Duodenal mucosa (tissue), 2 donors: ENCODE data around the gene TP53TG5.
A peak's percentile ranks its signal among the peaks of the same experiment; 100 is the strongest.

ENCODE experiments used
- H3K27ac ChIP-seq: one replicate; pipeline ENCODE4 v1.7.0; 2013; ENCODE audit warnings: low read depth, low read length
- H3K27me3 ChIP-seq, 2 donors: one replicate each; pipeline ENCODE4 v1.7.0; 2013; ENCODE audit warnings: low read length in 2 of 2, control low read depth in 1 of 2; ENCODE audit not compliant: insufficient read depth in 2 of 2, control insufficient read depth in 1 of 2
- H3K36me3 ChIP-seq, 2 donors: one replicate each; pipeline ENCODE4 v1.7.0; 2013; ENCODE audit warnings: low read length in 2 of 2, control low read depth in 1 of 2; ENCODE audit not compliant: insufficient read depth in 2 of 2, control insufficient read depth in 1 of 2
- H3K4me1 ChIP-seq, 2 donors: one replicate each; pipeline ENCODE4 v1.7.0; 2013; ENCODE audit warnings: low read length in 2 of 2, control low read depth in 1 of 2; ENCODE audit not compliant: insufficient read depth in 2 of 2, control insufficient read depth in 1 of 2
- H3K4me3 ChIP-seq, 2 donors: one replicate each; pipeline ENCODE4 v1.7.0; 2013; ENCODE audit warnings: low read length in 2 of 2, low read depth in 1 of 2
- H3K9ac ChIP-seq, 2 donors: one replicate each; pipeline ENCODE4 v1.7.0; 2013; ENCODE audit warnings: low read length in 2 of 2, low read depth in 1 of 2
- H3K9me3 ChIP-seq, 2 donors: one replicate each; pipeline ENCODE4 v1.7.0; 2013; ENCODE audit warnings: low read length in 2 of 2, control low read depth in 1 of 2; ENCODE audit not compliant: control insufficient read depth in 1 of 2

Gene TP53TG5

GRCh38 chr20:45378191-45378590 lies at the start of gene TP53TG5:
TSS of gene TP53TG5 (minus strand) at chr20:45378325. CDS start at chr20:45378236, 89 bp downstream.
- H3K9ac ChIP-seq = no peak within 1 kb of the TSS
- no peak within 1 kb of the TSS for H3K27ac ChIP-seq
- no peak within 1 kb of the TSS for H3K4me3 ChIP-seq

GRCh38 chr20:45427236-45428149 lies 49.4 kb upstream of the TP53TG5 start:
- peaks cover 11 to 16% of the 10 kb centered on the region in 2 donors for H3K4me1 ChIP-seq
- H3K36me3 ChIP-seq = peaks cover 20 to 34% of the 10 kb centered on the region in 2 donors
- no peaks in the 10 kb centered on the region for H3K27me3 ChIP-seq
- H3K9ac ChIP-seq = peak overlapping the region in 1 of 2 donors; percentile 4
- no peak overlapping the region for H3K4me3 ChIP-seq
- H3K27ac ChIP-seq = no peak overlapping the region
- no peaks in the 10 kb centered on the region for H3K9me3 ChIP-seq

More at GRCh38 chr20:45378191-45378590, at the start of gene TP53TG5:
- no peaks in the 10 kb centered on the region for H3K36me3 ChIP-seq
- peaks cover 1 to 10% of the 10 kb centered on the region in 2 donors for H3K4me1 ChIP-seq
- no peaks in the 10 kb centered on the region for H3K27me3 ChIP-seq
- H3K9me3 ChIP-seq = no peaks in the 10 kb centered on the region

DNA sequence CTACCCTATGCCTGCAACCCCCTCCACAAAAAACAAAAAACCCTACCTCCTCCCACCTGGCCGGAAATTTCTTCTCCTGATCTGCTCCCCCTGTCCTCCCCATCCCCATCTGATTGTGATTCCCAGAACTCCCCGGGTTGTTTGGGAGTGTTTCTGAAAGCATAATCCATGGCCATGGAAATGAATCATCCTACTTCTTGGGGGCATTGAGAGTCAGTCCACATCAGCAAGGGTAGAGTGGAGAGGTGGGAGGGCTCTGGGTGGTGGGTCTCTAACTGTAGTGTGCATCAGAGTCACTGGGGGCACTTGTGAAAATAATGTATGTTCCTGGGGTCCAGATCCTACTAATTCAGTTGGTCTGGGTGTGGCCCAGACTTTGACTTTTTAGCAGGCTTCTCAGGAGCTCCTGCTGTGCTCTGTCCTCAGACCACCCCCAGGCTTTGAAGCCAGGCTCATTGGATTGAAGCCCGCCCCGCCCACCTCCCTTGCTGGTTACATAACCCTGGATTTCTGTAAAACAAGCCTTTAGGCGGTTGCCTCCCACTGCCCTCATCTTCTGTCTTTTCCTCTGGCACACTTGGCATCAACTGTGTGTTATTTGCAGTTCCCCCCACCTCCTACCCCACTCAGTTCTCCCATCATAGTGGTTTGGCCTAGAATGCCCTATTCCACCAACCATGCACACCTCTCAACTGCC lies 48.3 kb upstream of the TP53TG5 start:
- Histone ChIP-seq H3K4me3 (no peak overlapping the region), H3K27ac (no peak overlapping the region), H3K27me3 (no peaks in the 10 kb centered on the region), H3K9me3 (no peaks in the 10 kb centered on the region), H3K9ac (no peak overlapping the region), H3K4me1 (peaks cover 11 to 16% of the 10 kb centered on the region in 2 donors), H3K36me3 (peaks cover 25 to 43% of the 10 kb centered on the region in 2 donors)

GRCh38 chr20:45425561-45425960 lies 47.4 kb upstream of the TP53TG5 start:
- Histone ChIP-seq H3K9me3 (no peaks in the 10 kb centered on the region), H3K27ac (no peak overlapping the region), H3K4me3 (no peak overlapping the region), H3K27me3 (no peaks in the 10 kb centered on the region), H3K4me1 (peaks cover 12 to 16% of the 10 kb centered on the region in 2 donors), H3K9ac (no peak overlapping the region), H3K36me3 (peaks cover 34 to 52% of the 10 kb centered on the region in 2 donors)

DNA sequence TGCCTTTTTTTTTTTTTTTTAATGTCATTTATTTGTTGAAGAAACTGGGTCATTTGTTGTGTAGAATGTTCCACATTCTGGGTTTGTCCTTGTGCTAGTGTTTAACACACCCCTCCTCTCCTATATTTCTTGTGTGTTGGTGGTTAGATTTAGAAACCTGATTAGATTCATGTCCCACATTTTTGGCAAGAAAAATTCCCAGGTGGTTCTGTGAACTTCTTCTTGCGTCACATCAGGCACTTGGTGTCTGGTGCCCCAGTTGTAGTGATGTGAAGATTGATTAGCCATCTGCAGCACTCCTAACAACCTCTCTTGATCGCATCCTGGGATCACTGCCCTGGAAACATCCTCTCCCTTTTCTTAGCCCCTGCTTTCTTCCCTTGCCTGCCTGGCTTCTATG lies 45.6 kb upstream of the TP53TG5 start:
- Histone ChIP-seq H3K27me3 (no peaks in the 10 kb centered on the region), H3K9me3 (no peaks in the 10 kb centered on the region), H3K36me3 (peaks cover 38 to 63% of the 10 kb centered on the region in 2 donors), H3K27ac (no peak overlapping the region), H3K4me1 (peaks cover 29 to 31% of the 10 kb centered on the region in 2 donors), H3K9ac (no peak overlapping the region), H3K4me3 (no peak overlapping the region)

DNA sequence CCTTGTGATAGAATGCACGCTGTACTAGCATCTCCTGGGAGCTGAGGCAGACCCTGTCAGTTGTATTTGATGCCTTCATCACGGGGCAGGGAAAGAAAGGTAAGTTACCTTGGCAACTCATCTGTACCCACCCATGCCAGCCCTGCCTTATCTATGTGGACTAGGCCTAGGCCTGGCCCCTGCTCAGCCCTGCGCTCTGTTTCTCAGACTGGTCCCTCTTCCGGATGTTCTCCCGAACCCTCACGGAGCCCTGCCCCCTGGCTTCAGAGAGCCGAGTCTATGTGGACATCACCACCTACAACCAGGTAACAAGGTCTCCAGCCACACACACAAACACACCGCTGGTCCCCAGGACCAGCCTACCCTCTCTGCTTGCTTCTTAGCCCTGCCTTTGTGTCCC lies 42.0 kb upstream of the TP53TG5 start:
- H3K4me1 ChIP-seq = peaks cover 44 to 46% of the 10 kb centered on the region in 2 donors
- peak overlapping the region in 1 of 2 donors; percentile 4 for H3K9ac ChIP-seq
- no peaks in the 10 kb centered on the region for H3K27me3 ChIP-seq
- H3K36me3 ChIP-seq = peaks cover 33 to 53% of the 10 kb centered on the region in 2 donors
- H3K4me3 ChIP-seq = no peak overlapping the region
- H3K27ac ChIP-seq = no peak overlapping the region
- H3K9me3 ChIP-seq = no peaks in the 10 kb centered on the region

DNA sequence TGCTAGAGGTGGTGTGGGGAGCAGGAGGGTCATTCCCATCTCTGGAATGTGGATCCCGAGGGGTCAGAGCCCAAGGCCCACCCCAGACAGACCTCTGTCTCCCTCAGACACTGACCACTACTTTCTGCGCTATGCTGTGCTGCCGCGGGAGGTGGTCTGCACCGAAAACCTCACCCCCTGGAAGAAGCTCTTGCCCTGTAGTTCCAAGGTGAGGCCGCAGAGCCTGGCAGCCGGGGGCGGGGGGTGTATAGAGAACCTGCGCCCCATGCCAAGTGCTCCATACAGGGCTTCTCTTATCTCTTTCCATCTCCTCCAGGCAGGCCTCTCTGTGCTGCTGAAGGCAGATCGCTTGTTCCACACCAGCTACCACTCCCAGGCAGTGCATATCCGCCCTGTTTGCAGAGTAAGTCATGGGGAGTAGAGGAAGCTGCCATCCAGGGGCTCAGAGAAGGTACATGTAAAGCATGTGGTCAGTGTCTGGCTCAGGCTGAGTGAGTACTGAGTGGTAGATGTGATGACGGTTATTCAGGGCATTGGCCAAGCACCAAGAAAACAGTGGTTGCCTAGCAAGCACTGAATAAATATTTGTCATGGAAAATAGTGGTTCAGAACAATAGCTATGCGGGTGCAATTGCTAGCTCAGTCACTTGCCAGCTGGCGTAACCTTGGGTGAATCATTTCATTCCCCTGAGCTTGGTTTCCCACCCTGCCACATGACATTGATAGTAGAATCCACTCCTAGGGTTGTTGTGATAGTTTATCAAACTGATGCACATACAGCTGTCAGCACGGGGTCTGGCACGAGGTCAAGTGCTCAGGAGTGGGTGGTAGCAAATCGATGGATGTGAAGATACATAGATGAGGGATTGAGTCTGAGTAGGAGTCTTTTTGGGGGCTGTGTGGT lies 41.3 kb upstream of the TP53TG5 start:
- peak overlapping the region; percentile 4 to 37 for H3K9ac ChIP-seq
- no peaks in the 10 kb centered on the region for H3K27me3 ChIP-seq
- peaks cover 46 to 50% of the 10 kb centered on the region in 2 donors for H3K4me1 ChIP-seq
- peaks cover 31 to 49% of the 10 kb centered on the region in 2 donors for H3K36me3 ChIP-seq
- H3K9me3 ChIP-seq = no peaks in the 10 kb centered on the region
- H3K27ac ChIP-seq = peak overlapping the region; percentile 23
- no peak overlapping the region for H3K4me3 ChIP-seq

- Histone ChIP-seq H3K36me3 (peaks cover 20 to 32% of the 10 kb centered on the region in 2 donors), H3K27me3 (no peaks in the 10 kb centered on the region), H3K4me1 (peaks cover 52 to 56% of the 10 kb centered on the region in 2 donors), H3K9me3 (no peaks in the 10 kb centered on the region), H3K27ac (no peak overlapping the region), H3K4me3 (peak overlapping the region; percentile 97 to 99), H3K9ac (peak overlapping the region in 1 of 2 donors; percentile 88)
These were observed 38.8 kb upstream of the TP53TG5 start for GRCh38 chr20:45416917-45417316.

DNA sequence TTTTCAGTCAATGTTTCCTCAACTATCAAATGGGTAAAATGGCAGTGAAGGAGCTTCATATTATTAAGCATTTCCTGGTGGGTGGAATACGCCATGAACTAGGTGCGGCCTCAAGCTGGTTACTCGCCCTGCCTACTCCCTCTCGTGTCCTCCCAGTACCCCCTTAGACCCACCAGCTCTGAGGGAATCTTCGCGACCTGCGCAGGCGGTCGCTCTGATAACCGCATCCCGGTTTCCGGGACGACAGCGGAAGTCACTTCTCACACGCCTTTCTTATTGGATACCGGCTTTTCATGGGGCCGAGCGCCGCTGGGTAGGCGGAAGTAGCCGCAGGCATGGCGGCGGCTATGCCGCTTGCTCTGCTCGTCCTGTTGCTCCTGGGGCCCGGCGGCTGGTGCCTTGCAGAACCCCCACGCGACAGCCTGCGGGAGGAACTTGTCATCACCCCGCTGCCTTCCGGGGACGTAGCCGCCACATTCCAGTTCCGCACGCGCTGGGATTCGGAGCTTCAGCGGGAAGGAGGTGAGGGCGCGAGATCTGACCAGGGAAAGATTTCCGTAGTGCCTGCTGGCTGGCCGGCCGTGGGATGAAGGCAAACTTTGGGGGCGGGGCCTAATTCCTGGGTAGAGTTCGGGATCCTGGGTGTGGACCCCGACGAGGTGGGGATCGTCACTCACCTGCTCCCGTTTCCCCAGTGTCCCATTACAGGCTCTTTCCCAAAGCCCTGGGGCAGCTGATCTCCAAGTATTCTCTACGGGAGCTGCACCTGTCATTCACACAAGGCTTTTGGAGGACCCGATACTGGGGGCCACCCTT lies 37.9 kb upstream of the TP53TG5 start, which contains the start of gene PIGT:
PIGT (plus strand) TSS at position 320 of the 816 bp plus-strand sequence; CDS start at position 336, 16 bp downstream.
- Histone ChIP-seq H3K27ac (peak within 1 kb of the TSS; percentile 58), H3K27me3 (no peaks in the 10 kb centered on the region), H3K36me3 (peaks cover 13 to 24% of the 10 kb centered on the region in 2 donors), H3K9me3 (no peaks in the 10 kb centered on the region), H3K4me3 (peak within 1 kb of the TSS; percentile 97 to 99), H3K9ac (peak within 1 kb of the TSS; percentile 88 to 95), H3K4me1 (peaks cover 61 to 64% of the 10 kb centered on the region in 2 donors)
